GM19099 (cell line): ENCODE results near the gene KRTAP10-11.

Experiments used
- POLR2A ChIP-seq: IDR thresholded peaks from 3 replicates; pipeline ENCODE4 v1.6.1; 2011; ENCODE audit warnings: low read depth; ENCODE audit not compliant: insufficient read length; ENCODE audit errors: extremely low read depth

Gene KRTAP10-11

DNA sequence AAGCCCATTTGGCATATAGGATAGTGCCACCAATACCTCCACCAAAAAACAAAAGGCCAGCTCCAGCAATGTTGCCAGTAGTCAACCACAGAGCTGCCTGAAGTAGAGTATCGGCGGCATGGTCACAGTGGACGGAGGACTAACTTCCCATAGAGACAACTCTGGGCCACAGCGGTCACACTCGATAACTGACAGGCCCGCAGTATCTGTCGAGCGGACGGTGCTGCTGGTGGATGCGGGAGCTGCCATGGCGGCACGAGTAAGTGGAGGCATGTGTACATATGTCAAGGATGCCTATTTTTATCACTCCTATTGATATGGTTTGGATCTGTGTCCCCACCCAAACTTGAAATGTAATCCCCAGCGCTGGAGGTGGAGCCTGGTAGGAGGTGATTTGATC, 31.7 kb downstream of the KRTAP10-11 start:
- TF ChIP-seq POLR2A = no peak

DNA sequence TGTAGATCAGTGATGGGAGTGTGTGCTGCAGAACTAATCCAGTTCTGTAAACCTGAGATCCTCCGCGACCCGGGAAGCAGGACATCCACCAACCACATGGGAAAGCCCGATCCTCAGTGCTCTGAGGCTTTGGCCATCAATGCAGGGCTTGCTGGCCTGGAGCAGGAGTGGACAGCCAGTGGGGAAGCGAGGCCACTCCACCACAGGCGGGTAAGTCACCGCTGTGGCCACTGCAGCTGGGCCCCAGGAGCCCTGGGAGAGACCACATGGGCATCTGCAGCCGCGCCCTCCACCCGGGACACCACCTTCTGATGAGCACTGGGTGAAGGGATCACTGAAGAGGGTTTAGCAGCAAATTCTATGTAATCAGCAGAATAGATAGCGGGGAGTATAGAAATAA, 34.9 kb downstream of the KRTAP10-11 start:
- TF ChIP-seq POLR2A = no peak

DNA sequence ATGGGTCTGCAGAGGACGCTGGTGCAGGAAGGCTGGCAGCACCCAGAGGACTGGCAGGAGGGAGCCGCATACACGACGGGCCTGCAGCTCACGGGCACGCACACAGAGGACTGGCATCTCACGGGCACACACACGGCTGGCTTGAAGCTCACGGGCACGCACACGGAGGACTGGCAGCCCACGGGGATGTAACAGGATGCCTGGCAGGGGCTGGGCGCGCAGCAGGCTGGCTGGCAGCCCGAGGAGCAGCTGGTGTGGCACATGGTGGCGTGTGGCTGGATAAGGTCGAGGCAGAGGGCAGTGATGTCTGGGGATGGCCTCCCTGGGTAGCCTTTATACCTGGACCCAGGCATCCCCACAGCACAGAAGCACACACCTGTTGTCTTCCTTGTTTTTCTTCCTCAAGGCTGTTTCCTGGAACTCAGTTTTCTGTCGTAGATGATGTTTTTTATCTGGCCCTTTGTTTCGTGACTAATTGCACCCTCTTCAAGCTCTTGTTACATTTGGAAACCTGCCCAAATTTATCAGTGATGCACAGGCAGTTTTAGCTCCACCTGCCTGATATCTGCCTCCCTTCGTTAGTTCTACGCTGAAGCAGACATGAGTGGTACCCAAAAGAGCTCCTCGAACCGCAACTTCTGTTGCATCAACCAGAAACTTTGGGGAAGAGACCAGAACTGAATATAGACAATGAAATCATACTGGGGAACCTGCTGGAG, 35.8 kb downstream of the KRTAP10-11 start, which contains the start of gene KRTAP12-1:
Gene KRTAP12-1, minus strand, starts transcription at position 303 of the 719 bp plus-strand sequence. Its CDS starts 40 bp downstream, at position 263.
- TF ChIP-seq POLR2A = no peak

DNA sequence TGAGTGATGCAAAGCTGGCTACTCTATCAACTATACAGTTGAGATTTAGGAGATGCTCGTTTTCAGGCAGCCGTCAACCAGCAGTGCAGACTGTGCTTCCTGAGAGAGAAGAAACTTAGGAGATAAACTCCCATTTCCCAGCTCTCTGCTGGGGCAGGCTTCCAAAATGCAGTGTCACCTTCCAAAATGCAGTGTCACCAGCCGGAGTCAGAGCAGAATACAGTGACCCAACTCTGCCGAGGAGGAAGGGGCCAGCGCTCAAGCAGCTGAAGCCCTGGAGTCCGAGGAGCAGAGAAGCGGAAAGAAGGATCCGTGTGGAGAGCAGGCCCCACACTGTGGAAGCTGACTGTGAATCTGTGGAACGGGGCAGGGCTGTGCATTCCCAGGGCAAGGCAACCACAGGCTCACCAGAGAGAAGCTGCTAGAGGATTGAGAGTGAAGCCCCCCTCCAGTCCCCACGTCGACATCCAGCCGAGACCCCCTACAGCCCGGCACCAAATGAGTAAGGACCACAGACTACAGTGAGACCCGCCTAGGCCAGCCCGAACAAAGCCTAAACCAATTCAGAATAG, 36.5 kb downstream of the KRTAP10-11 start:
- no peak for TF ChIP-seq POLR2A

DNA sequence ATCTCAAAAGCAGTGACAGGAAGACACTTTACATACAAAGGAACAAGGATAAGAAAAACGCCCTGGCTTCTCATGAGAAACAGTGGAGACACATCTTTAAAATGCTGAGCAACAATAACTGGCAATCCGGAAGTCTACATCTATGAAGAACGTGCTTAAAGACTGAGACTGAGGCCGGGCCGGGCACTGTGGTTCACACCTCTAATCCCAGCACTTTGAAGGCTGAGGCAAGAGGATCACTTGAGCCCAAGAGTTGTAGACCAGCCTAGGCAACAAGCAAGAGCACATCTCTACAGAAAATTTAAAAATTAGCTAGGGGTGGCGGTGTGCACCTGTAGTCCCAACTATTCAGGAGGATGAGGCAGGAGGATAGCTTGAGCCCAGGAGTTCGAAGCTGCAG, 37.9 kb downstream of the KRTAP10-11 start:
- no peak for TF ChIP-seq POLR2A

DNA sequence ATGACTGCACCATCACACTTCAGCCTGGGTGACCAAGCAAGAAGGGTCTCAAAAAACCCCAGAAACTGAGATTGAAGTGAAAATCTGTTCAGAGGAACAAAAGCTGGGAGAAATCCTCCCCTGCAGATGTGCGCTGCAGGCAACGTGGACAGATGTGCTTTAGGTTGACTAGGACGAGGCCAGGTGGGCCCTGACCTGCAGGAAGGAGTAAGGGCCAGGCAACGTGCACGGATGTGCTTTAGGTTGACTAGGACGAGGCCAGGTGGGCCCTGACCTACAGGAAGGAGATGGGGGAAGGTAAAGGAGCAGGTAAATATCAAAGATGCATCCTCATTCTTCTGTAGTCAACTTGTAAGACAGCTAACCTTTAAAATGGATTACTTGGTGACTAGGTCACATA, 38.3 kb downstream of the KRTAP10-11 start:
- TF ChIP-seq POLR2A = no peak

DNA sequence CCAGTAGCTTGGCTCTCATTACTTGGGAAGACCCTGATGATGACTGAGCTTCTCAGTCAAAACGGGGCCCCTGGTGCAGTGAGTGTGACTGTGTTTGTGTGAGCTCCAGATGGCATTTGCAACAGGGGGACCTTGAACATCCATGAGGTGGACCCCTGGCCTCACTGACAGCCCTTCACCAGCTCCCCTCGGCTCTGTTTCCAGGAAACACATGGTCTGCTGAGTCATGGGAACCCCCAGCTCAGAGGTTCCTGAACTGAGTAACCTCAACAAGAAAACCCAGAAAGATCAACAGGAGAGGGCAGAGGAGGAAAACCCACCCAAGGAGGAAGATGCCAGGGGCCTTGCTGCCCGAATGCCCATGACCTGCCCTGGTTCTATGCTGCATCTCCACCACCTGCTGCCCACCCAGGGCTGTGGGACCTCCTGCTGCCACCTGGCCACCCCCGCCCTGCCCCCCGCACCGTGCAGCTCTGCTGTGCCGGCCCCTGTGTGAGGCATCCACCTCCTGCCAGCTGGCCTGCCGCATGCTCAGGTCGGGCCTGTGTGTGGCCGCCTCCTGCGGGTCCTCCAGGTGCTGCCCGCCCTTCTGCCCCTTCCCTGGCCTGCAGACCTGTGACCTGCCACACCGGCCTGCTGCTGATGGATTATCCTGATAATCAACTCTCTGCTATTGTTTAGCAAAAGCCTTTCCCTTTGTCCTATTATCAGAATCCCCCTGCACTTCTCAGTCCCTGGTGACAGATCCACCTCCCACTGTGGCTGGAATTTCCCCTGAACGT, 40.0 kb downstream of the KRTAP10-11 start:
- no peak for TF ChIP-seq POLR2A

DNA sequence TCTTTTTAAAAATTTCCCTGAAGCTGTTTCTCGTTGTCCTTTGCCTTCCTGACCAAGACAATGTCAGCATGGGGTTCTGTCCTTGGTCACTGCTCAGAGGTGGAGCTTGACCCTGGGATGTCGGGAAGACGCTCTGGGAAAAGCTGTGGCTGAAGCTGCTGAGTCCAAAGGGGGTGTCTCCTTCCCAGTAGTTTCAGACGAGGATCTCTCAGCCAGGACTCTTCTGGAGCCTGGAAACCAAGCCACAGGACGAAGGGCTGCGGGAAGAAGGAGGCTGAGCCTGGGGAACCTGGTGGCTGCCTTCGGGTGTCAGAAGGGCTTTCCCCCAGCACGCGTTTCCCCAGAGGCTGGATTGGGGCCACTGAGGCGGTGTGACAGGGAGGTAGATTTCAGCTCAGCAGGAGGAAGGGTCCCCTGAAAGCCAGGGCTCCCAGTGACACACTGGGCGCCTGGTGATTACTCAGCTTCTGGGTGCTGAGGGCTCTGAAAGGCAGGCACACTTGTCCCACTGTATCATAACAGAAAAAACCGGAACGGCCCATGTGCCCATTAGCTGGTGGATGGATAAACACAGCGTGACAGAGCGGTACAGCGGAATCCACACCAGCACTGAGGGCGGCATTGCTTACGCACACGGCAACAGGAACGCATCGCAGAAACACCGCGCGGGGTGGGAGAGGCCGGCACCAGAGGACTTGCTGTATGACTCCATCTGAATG, 40.8 kb downstream of the KRTAP10-11 start:
- TF ChIP-seq POLR2A = no peak

DNA sequence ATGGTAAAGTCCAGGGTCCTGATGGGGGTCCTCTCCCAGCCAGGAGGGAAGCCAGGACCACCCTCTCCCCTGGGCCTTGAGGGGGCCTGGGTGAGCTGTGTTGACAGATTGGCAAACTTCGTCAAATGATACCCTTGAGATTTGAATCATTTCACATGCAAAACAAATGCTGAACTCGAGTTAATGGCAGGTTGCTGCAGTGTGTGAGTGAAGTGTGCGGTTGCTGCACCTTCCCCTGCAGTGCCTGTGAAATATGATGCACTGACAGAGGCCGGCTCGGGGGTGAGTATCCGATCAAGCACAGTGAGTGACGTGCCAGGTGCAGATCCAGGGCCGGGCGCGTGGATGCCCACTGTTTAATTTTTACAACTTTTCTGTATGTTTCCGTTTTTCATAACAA, 41.5 kb downstream of the KRTAP10-11 start:
- TF ChIP-seq POLR2A = no peak

DNA sequence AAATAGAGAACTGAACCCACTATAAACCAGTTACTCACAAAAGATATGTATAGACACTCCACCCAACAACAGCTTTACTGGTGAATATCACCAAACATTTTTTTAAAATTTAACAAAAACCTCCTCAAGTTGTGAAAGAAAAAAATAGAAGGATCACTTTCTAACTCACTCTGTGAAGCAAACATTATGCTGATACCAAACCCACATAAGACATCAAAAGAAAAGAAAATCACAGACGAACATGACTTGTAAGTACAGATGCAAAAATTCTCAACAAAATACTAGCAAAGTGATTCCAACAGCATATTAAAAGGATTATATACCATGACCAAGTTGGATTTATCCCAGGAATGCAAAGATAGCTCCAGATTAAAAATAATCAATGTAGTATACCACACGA, 45.5 kb downstream of the KRTAP10-11 start:
- no peak for TF ChIP-seq POLR2A

DNA sequence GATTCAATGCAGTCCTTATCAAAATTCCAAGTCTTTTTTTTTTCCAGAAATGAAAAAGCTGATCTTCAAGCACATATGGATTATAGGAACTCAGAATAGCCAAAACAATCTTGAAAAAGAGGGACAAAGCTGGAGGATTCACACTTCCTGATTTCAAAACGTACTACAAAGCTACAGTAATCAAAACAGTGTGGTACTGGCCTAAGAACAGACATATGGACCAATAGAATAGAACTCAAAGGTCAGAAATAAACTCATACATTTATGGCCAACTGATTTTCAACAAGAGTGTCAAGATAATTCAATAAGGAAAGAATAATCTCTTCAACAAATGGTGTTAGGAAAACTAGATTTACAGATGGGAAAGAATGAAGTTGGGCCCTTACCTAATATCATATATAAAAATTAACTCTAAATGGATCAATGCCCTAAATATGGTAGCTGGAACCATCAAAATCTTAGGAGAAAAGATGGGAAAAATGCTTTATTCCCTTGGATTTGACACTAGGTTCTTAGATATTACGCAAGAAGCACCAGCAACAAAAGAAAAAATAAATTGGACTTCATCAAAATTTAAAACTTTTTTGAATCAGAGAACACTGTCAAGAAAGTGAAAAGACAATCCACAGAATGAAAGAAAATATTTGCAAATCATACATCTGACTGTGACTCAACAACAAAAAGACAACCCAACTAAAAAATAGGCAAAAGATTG, 46.7 kb downstream of the KRTAP10-11 start:
- TF ChIP-seq POLR2A = no peak

DNA sequence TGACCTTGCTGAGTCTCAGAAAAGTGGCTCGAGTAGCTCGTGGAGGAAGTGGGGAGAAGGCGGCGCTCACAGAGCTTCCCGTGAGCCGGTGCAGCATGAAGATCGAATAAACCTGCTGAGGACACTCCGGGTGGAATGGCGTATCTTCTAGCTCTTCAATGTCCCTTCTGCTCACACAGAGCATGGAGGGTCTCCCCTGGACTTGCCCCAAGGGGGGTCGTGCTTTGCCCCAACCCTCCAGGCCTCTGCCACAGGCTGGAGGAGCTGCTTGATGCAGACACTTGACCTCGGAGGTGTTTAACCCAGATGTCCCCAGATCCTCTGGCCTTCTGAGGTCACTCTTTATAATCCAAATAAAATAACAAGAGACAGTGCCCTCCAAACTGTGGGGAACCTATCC, 48.6 kb downstream of the KRTAP10-11 start:
- no peak for TF ChIP-seq POLR2A

DNA sequence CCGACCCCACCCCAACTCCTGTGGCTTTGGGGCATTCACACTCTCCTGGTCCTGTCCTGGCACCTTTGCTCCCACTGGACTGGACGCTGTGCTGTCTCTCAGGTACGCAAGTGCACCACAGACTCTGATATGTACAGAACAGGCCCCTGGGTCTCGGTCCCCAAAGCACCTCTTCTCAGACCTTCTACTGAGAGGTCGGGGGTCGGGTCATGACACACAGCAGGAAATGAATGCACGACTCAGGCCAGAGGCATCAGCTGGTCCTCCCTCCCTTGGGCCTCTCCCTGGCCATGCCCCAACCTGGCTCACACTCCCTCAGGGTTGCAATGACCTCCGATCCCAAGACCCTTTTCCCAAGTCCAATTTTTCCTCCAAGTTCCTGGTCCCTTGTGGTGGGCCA, 49.0 kb downstream of the KRTAP10-11 start:
- TF ChIP-seq POLR2A = no peak

DNA sequence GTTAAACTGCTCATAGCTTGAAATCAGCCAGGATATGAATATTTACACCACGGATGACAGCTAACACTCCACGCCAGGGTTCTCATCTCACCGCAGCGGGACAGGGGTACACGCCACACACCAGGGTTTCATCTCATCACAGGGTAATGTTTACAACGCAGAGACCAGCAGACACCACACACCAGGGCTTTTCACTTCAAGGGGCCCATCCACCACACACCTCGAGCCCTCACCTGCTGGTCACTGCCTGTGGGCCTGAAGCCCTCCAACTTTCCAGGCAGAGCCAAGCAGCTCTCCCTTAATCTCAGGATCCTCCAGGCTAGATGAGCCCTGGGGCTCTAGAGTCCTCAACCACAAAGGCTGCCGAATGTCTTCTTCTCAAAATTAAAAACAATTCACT, 49.4 kb downstream of the KRTAP10-11 start:
- TF ChIP-seq POLR2A = no peak

DNA sequence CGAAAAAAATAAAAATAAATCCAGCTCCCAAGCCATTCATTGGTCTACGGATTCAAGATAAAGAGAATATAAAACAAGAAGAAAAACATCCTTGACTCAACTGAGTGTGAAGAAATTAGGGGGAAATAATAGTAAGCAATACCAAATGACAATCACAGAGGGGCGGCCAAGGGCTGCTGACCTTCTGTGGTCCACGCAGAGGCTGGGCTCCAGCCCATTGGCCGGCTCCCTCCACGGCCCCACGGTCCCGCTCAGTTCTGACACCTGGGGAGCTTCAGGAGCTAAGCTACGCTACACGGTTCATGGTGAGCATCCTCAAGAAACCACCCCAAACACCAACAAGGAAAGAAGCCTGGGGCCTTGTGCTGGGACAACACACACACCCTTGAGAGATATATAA, 50.4 kb downstream of the KRTAP10-11 start:
- TF ChIP-seq POLR2A = no peak
